GM21390 (cell line): Measurements from ENCODE around the gene DYRK1B.
A peak's percentile ranks its signal among the peaks of the same experiment; 100 is the strongest.
"Not testable (repeated sequence)": the region's sequence is repeated elsewhere in the genome, so short reads cannot be mapped to it uniquely, and the experiment has no call there.

Source experiments
- ATAC-seq: cut with Tn5 transposase; IDR thresholded peaks from one replicate; pipeline ENCODE4 v1.9.1; 2021; ENCODE audit not compliant: unreplicated experiment

Gene DYRK1B

GRCh38 chr19:39814111-39814510 is 19.9 kb downstream of the DYRK1B start:
- ATAC-seq, result not testable (repeated sequence)

- no peak for ATAC-seq
Measured at GRCh38 chr19:39813264-39813993, 20.5 kb downstream of the DYRK1B start.

- no peak for ATAC-seq
Measured at GRCh38 chr19:39811064-39811463, 22.9 kb downstream of the DYRK1B start.

GRCh38 chr19:39810424-39810823 is 23.5 kb downstream of the DYRK1B start:
- no peak for ATAC-seq

GRCh38 chr19:39809368-39809767 is 24.6 kb downstream of the DYRK1B start:
- no peak for ATAC-seq

- not testable (repeated sequence) for ATAC-seq
Measured at GRCh38 chr19:39808688-39809087, 25.3 kb downstream of the DYRK1B start.

- no peak for ATAC-seq
Measured at GRCh38 chr19:39807846-39808364, 26.1 kb downstream of the DYRK1B start.

- no peak for ATAC-seq
Measured at GRCh38 chr19:39805104-39805503, 28.9 kb downstream of the DYRK1B start.

- ATAC-seq, result no peak
Measured at GRCh38 chr19:39802958-39803357, 31.0 kb downstream of the DYRK1B start.

- no peak for ATAC-seq
Measured at GRCh38 chr19:39797083-39797482, 36.9 kb downstream of the DYRK1B start.

- ATAC-seq, result no peak
Measured at GRCh38 chr19:39796000-39796498, 37.9 kb downstream of the DYRK1B start.

- no peak for ATAC-seq
Measured at GRCh38 chr19:39795001-39795400, 39.0 kb downstream of the DYRK1B start.

- peak; percentile 64 for ATAC-seq
Measured at GRCh38 chr19:39792999-39793546, 40.9 kb downstream of the DYRK1B start.

GRCh38 chr19:39788244-39788643 is 45.7 kb downstream of the DYRK1B start:
- ATAC-seq, result no peak

GRCh38 chr19:39780894-39781293 is 53.1 kb downstream of the DYRK1B start:
- ATAC-seq, result no peak

GRCh38 chr19:39778763-39779162 is 55.2 kb downstream of the DYRK1B start, which contains the start of gene LEUTX:
LEUTX (plus strand) TSS chr19:39778854; CDS start chr19:39778921, 67 bp downstream.
- no peak for ATAC-seq
